Fibroblast of lung (primary cell): ENCODE results near the gene LRRFIP1. TPM values are rescaled to one million over a fixed set of nuclear protein-coding genes. Genes with fewer than 3 reads are reported as not detected.

Experiments used
- DNase-seq, 2 donors: peaks; one replicate each; pipeline versions ENCODE4 v3.0.0 to v3.0.0-alpha.2; 2010; ENCODE audit warnings: low read depth in 2 of 2
- H2AFZ ChIP-seq: 2 replicates; pipeline ENCODE4 v1.5.1; 2012; ENCODE audit warnings: low read length, control low read depth, inconsistent platforms
- H3K27ac ChIP-seq: 2 replicates; pipeline ENCODE4 v1.5.1; 2011; ENCODE audit warnings: low read length, control low read depth; ENCODE audit not compliant: insufficient read depth
- H3K27me3 ChIP-seq: 2 replicates; pipeline ENCODE4 v1.5.1; 2011; ENCODE audit warnings: mild to moderate bottlenecking, low read length; ENCODE audit not compliant: control insufficient read depth, insufficient read depth
- H3K36me3 ChIP-seq: 2 replicates; pipeline ENCODE4 v1.5.1; 2011; ENCODE audit warnings: low read length; ENCODE audit not compliant: control insufficient read depth, insufficient read depth
- H3K4me1 ChIP-seq: 2 replicates; pipeline ENCODE4 v1.5.1; 2011; ENCODE audit warnings: low read length; ENCODE audit not compliant: control insufficient read depth, insufficient read depth; ENCODE audit errors: extremely low read depth
- H3K4me2 ChIP-seq: 2 replicates; pipeline ENCODE4 v1.5.1; 2011; ENCODE audit warnings: low read length, control low read depth; ENCODE audit not compliant: insufficient read depth; ENCODE audit errors: extremely low read depth
- H3K4me3 ChIP-seq, 4 experiments: fragments of 200-600 bp in 1 of 4; sonication (generic) in 1 of 4; replicated peaks in 1 of 4; 2 replicates each; pipeline ENCODE4 v1.5.1; 2011 to 2016; ENCODE audit warnings: low read length in 4 of 4, low read depth in 3 of 4, mild to moderate bottlenecking in 3 of 4, control low read depth in 2 of 4, inconsistent platforms in 1 of 4, mixed read lengths in 1 of 4; ENCODE audit not compliant: insufficient read depth in 1 of 4; ENCODE audit errors: control extremely low read depth in 1 of 4
- H3K79me2 ChIP-seq: 2 replicates; pipeline ENCODE4 v1.5.1; 2012; ENCODE audit warnings: mild to moderate bottlenecking, low read length, inconsistent platforms; ENCODE audit not compliant: control insufficient read depth, insufficient read depth
- H3K9ac ChIP-seq: 2 replicates; pipeline ENCODE4 v1.5.1; 2011; ENCODE audit warnings: mild to moderate bottlenecking, low read length, control low read depth; ENCODE audit not compliant: insufficient read depth
- H3K9me3 ChIP-seq: 2 replicates; pipeline ENCODE4 v1.5.1; 2012; ENCODE audit warnings: low read depth, low read length; ENCODE audit not compliant: control insufficient read depth, insufficient read depth
- H4K20me1 ChIP-seq: 2 replicates; pipeline ENCODE4 v1.5.1; 2011; ENCODE audit warnings: low read length; ENCODE audit not compliant: control insufficient read depth, insufficient read depth; ENCODE audit errors: extremely low read depth
- EZH2 ChIP-seq: IDR thresholded peaks from 2 replicates; pipeline ENCODE4 v1.5.1; 2012; ENCODE audit warnings: low read length, control low read depth, mild to moderate bottlenecking; ENCODE audit errors: missing control alignments
- polyA plus RNA-seq, 2 donors: library from polyadenylated mRNA; depleted of rRNA in 1 of 2; stranded (reverse) in 1 of 2; unstranded in 1 of 2; fragments of >200 nt; gene quantifications; 2 replicates each; pipeline ENCODE4 v1.2.1, GENCODE V29; 2011 to 2012; ENCODE audit warnings: missing spikeins in 1 of 2
- total RNA-seq: library from RNA; depleted of rRNA; stranded (reverse); fragments of >200 nt; gene quantifications from 2 replicates; pipeline ENCODE4 v1.2.1, GENCODE V29; 2014
- TF ChIP-seq, protein P1 (sequence below), 2 donors: IDR thresholded peaks in 1 of 2; conservative IDR thresholded peaks in 1 of 2; 1 replicate in 1 of 2; 2 replicates in 1 of 2; pipeline ENCODE4 v1.5.1; 2011 to 2012; ENCODE audit warnings: low read length in 2 of 2, control low read depth in 1 of 2, inconsistent platforms in 1 of 2, low read depth in 1 of 2, mild to moderate bottlenecking in 1 of 2

Gene LRRFIP1
- total and polyA plus RNA-seq, 2 donors (not counting 1 experiment from before 2014, with no cell fraction given) = 58.1 to 113 TPM

DNA sequence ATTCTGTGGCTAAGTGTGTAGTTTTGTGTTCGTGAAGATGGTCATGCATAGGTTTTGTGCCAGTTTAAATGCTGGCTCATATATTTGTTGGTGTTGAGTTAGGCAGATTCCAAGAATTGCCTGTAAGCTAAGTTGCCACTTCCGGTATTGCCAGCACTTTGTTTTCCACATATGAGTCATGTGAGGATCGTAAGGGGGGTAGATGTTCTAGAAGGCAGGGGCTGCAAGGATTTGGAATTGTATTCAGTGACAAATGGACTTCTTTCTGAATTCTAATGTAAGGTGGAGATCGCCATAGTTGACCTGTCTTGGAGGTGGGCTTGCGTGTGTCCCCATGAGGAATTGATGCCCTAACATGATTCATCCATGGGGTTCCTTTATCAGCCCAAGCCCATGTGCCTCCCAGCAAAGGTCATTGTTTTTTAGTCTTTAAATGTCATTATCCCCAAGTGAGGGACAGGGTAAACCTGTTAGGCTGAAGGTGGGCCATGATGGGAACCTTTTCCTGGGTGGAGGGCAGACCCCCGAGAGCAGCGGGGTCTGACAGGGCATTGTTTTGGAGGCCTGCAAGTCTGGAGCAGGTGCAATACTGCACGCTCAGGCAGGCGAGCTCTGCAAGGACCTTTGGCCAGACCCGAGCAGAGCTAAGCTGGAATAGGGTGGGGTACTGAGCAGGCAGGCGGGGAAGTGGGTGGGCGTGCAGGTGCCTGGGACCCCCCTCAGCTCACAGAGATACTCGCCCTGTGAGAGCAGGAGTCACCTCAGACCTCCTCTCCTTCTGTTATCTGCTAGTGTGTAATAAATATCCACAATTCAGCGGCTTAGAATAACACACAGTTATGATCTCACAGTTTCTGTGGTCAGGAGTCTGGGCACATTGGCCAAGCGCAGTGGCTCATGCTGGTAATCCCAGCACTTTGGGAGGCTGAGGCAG lies 77.4 kb downstream of the LRRFIP1 start:
- no peak overlapping the region for H3K4me2 ChIP-seq
- peaks cover 87% of the 10 kb centered on the region for H3K79me2 ChIP-seq
- peak; percentile 60 to 78 for DNase-seq
- peaks cover 47% of the 10 kb centered on the region for H3K4me1 ChIP-seq
- no peak overlapping the region for H3K4me3 ChIP-seq
- H3K36me3 ChIP-seq = peaks cover 6% of the 10 kb centered on the region
- H4K20me1 ChIP-seq = no peaks in the 10 kb centered on the region
- H3K9ac ChIP-seq = no peak overlapping the region
- no peak overlapping the region for H2AFZ ChIP-seq
- no peaks in the 10 kb centered on the region for H3K27me3 ChIP-seq
- no peak overlapping the region for H3K27ac ChIP-seq
- TF ChIP-seq EZH2 = no peak
- TF ChIP-seq, protein P1, sequence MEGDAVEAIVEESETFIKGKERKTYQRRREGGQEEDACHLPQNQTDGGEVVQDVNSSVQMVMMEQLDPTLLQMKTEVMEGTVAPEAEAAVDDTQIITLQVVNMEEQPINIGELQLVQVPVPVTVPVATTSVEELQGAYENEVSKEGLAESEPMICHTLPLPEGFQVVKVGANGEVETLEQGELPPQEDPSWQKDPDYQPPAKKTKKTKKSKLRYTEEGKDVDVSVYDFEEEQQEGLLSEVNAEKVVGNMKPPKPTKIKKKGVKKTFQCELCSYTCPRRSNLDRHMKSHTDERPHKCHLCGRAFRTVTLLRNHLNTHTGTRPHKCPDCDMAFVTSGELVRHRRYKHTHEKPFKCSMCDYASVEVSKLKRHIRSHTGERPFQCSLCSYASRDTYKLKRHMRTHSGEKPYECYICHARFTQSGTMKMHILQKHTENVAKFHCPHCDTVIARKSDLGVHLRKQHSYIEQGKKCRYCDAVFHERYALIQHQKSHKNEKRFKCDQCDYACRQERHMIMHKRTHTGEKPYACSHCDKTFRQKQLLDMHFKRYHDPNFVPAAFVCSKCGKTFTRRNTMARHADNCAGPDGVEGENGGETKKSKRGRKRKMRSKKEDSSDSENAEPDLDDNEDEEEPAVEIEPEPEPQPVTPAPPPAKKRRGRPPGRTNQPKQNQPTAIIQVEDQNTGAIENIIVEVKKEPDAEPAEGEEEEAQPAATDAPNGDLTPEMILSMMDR (conservative IDR thresholded peaks at IDR 0.05 in 1 of 2, IDR thresholded peaks at IDR 0.05 in 1 of 2; ENCODE audit: low read depth in 1 of 2, low read length in 2 of 2) = no peak
- no peaks in the 10 kb centered on the region for H3K9me3 ChIP-seq

DNA sequence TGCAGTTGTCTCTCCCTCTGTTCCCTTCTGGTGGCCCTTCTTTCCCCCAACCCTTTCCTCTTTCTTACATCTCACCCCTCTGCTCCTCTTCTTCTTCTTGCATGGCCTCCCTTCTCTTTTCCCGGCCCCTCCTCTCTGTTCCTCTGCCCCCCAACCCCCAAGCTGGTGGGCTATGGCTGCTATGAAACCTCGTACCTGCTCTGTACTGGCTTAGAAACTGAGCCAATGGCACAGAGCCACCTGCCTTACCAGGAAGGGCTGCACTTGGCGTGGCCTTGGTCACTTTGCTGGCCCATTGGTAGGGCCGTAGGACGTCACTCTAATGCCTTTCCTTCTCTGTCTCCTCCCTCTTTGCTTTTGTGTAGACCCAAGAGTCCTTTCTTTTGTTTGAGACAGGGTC lies 78.9 kb downstream of the LRRFIP1 start:
- no peak for DNase-seq
- H3K9ac ChIP-seq = no peak overlapping the region

DNA sequence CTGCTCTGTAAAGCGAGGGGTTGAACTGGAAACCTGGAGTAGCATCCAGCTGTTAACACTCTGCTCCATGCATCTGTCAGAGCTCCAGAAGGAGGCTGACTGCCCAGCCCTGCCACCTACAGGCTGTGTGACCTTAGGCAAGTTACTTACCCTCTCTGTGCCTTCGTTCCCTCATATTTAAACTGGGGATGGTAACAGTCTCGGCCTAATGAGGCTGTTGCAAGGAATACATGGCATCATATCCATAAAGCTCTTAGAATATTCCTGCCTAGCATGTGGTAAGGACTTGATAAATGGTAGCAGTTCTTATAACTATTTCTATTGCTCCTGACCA lies 80.6 kb downstream of the LRRFIP1 start:
- H3K4me2 ChIP-seq = no peak overlapping the region
- no peaks in the 10 kb centered on the region for H3K27me3 ChIP-seq
- H3K9me3 ChIP-seq = no peaks in the 10 kb centered on the region
- H4K20me1 ChIP-seq = no peaks in the 10 kb centered on the region
- peak overlapping the region; percentile 69 for H3K27ac ChIP-seq
- TF ChIP-seq EZH2 = no peak
- TF ChIP-seq, protein P1 (conservative IDR thresholded peaks at IDR 0.05 in 1 of 2, IDR thresholded peaks at IDR 0.05 in 1 of 2; ENCODE audit: low read depth in 1 of 2, low read length in 2 of 2) = no peak
- H3K4me1 ChIP-seq = peaks cover 22% of the 10 kb centered on the region
- DNase-seq = peak in 1 of 2 donors; percentile 61
- peaks cover 11% of the 10 kb centered on the region for H3K36me3 ChIP-seq
- H3K4me3 ChIP-seq = no peak overlapping the region
- H2AFZ ChIP-seq = no peak overlapping the region
- peaks cover 75% of the 10 kb centered on the region for H3K79me2 ChIP-seq
- no peak overlapping the region for H3K9ac ChIP-seq

More for the DNA sequence above, 78.9 kb downstream of the LRRFIP1 start:
- Histone ChIP-seq H3K9me3 (no peaks in the 10 kb centered on the region), H3K79me2 (peaks cover 78% of the 10 kb centered on the region), H3K36me3 (peaks cover 6% of the 10 kb centered on the region), H3K27ac (no peak overlapping the region), H3K4me2 (no peak overlapping the region), H3K27me3 (no peaks in the 10 kb centered on the region), H3K4me3 (no peak overlapping the region), H3K4me1 (peaks cover 38% of the 10 kb centered on the region), H4K20me1 (no peaks in the 10 kb centered on the region), H2AFZ (no peak overlapping the region)
- TF ChIP-seq, protein P1 (conservative IDR thresholded peaks at IDR 0.05 in 1 of 2, IDR thresholded peaks at IDR 0.05 in 1 of 2; ENCODE audit: low read depth in 1 of 2, low read length in 2 of 2) = no peak
- TF ChIP-seq EZH2 = no peak
